PC-9 (cell line): ENCODE measurements around the gene FGD5.

Experiments
- CTCF ChIP-seq: fragments of 200-600 bp; sonication (generic); conservative IDR thresholded peaks from 2 replicates; pipeline ENCODE4 v1.6.1; 2017; ENCODE audit warnings: mixed run types, antibody characterized with exemption, mild to moderate bottlenecking, moderate library complexity
- EZH2 ChIP-seq: fragments of 200-600 bp; sonication (generic); IDR thresholded peaks from 2 replicates; pipeline ENCODE4 v1.8.0; 2017; ENCODE audit warnings: antibody characterized with exemption, low read depth

- TF ChIP-seq CTCF, result no peak
- TF ChIP-seq EZH2, result no peak
Measured at GRCh38 chr3:14821151-14821550, 2.4 kb downstream of the FGD5 start.
